DND-41 (cell line): Measurements from ENCODE around the gene CLRN3.

Source experiments
- EZH2 ChIP-seq: IDR thresholded peaks from 3 replicates; pipeline ENCODE4 v1.6.1; 2012; ENCODE audit warnings: borderline replicate concordance, low read depth, mild to moderate bottlenecking, moderate library complexity, low read length, inconsistent platforms; ENCODE audit not compliant: severe bottlenecking
- TF ChIP-seq, protein P1 (sequence below): IDR thresholded peaks from 2 replicates; pipeline ENCODE4 v1.5.1; 2012; ENCODE audit warnings: borderline replicate concordance, low read length, moderate library complexity, mild to moderate bottlenecking; ENCODE audit not compliant: poor library complexity, severe bottlenecking; ENCODE audit errors: extremely low read depth

DNA sequence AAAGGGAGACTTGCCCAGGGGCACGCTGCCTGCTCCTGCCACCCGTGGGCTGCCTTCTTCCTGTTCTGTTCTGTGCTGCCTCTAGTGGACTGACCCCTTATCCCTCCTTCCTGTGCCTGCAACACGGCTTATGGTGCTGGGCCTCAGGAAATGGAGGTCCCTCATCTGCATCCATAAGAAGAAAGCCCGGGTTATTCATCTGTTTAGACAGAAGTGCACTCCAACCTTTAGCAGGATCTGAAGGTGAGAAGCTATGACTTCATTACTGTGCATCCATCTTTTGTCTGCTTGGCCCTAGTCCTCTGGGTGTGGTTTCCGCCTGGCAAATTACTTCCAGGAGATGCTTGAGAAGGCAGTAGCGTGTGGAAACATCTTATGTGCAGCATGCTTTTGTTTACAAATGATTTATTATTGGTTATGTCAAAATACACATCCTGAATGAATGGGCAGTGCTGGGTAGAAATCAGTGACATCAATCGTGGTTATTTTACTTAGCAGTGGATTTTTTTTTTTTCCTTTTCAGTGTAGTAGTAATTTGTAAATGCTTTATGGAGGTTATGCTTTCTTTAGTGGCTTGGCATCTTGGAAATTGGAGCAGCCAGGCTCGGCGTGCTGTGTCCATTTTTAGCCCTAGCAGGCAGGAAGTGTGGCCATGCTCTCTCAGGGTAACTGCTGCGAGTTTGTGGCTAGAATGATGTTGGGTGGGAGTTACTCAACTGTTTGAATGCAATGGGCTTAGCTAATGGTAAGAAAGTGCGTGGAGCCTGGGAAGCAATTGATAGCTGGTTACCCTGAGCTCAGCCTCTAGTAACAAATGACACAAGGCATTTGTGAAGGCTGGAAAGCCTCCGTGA, 26.9 kb upstream of the CLRN3 start:
- no peak for TF ChIP-seq EZH2
- TF ChIP-seq, protein P1, sequence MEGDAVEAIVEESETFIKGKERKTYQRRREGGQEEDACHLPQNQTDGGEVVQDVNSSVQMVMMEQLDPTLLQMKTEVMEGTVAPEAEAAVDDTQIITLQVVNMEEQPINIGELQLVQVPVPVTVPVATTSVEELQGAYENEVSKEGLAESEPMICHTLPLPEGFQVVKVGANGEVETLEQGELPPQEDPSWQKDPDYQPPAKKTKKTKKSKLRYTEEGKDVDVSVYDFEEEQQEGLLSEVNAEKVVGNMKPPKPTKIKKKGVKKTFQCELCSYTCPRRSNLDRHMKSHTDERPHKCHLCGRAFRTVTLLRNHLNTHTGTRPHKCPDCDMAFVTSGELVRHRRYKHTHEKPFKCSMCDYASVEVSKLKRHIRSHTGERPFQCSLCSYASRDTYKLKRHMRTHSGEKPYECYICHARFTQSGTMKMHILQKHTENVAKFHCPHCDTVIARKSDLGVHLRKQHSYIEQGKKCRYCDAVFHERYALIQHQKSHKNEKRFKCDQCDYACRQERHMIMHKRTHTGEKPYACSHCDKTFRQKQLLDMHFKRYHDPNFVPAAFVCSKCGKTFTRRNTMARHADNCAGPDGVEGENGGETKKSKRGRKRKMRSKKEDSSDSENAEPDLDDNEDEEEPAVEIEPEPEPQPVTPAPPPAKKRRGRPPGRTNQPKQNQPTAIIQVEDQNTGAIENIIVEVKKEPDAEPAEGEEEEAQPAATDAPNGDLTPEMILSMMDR: peak; percentile 46
